Vagina (tissue), 2 donors: ENCODE results near the gene GPR161. TPM values are rescaled to one million over a fixed set of nuclear protein-coding genes. Genes with fewer than 3 reads are reported as not detected.

Experiments used
- DNase-seq, 2 donors: peaks; one replicate each; pipeline ENCODE4 v3.0.0-alpha.2; 2017; ENCODE audit errors: extremely low spot score in 2 of 2
- H3K27ac ChIP-seq: fragments of 200-600 bp; sonication (generic); one replicate; pipeline ENCODE4 v1.5.1; 2019
- H3K27me3 ChIP-seq: fragments of 200-600 bp; sonication (generic); one replicate; pipeline ENCODE4 v1.5.1; 2019
- H3K36me3 ChIP-seq, 2 donors: fragments of 200-600 bp; sonication (generic); one replicate each; pipeline ENCODE4 v1.5.1; 2017 to 2019
- H3K4me1 ChIP-seq: fragments of 200-600 bp; sonication (generic); one replicate; pipeline ENCODE4 v1.5.1; 2019
- H3K4me3 ChIP-seq, 2 donors: fragments of 200-600 bp; sonication (generic); 1 replicate in 1 of 2; 2 replicates in 1 of 2; pipeline ENCODE4 v1.5.1; 2016 to 2019
- H3K9me3 ChIP-seq: fragments of 200-600 bp; sonication (generic); one replicate; pipeline ENCODE4 v1.5.1; 2019
- CTCF ChIP-seq, 3 experiments: fragments of 450-650 bp in 2 of 3; fragments of 200-600 bp in 1 of 3; sonication (generic) in 1 of 3; IDR thresholded peaks; one replicate each; pipeline ENCODE4 v1.5.1; 2017 to 2019; ENCODE audit warnings: antibody characterized with exemption in 3 of 3, mild to moderate bottlenecking in 2 of 3, moderate library complexity in 2 of 3
- POLR2A ChIP-seq, 2 donors: fragments of 450-650 bp; IDR thresholded peaks; one replicate each; pipeline ENCODE4 v1.6.1; 2017; ENCODE audit warnings: antibody characterized with exemption in 2 of 2, mild to moderate bottlenecking in 2 of 2, moderate library complexity in 2 of 2
- POLR2AphosphoS5 ChIP-seq, 2 donors: sonication (generic); formaldehyde crosslinking; IDR thresholded peaks; one replicate each; pipeline ENCODE4 v1.9.0; 2017; ENCODE audit warnings: antibody characterized with exemption in 2 of 2, mild to moderate bottlenecking in 2 of 2, low read depth in 1 of 2; ENCODE audit not compliant: insufficient read depth in 1 of 2
- intact Hi-C: fragments of 100-400 bp; cut with DNase I; formaldehyde crosslinking; loops from one replicate; pipeline ENCODE4 v1.15.1; 2023
- total RNA-seq: library from RNA; depleted of rRNA; stranded (reverse); fragments of >200 nt; gene quantifications from one replicate; pipeline ENCODE4 v1.2.3, GENCODE V29; 2016

The GPR161 gene
- total RNA-seq, 1 donor from 2014 or later, result 15.7 TPM

GRCh38 chr1:168178227-168178637, 41.5 kb upstream of the GPR161 start:
- TF ChIP-seq CTCF (IDR thresholded peaks at IDR 0.05) (no peak), POLR2A (IDR thresholded peaks at IDR 0.05) (no peak), POLR2AphosphoS5 (IDR thresholded peaks at IDR 0.05; ENCODE audit: insufficient read depth in 1 of 2, low read depth in 1 of 2) (no peak)
- Histone ChIP-seq H3K9me3 (no peaks in the 10 kb centered on the region), H3K27me3 (no peaks in the 10 kb centered on the region), H3K27ac (peak overlapping the region; percentile 91), H3K36me3 (no peaks in the 10 kb centered on the region), H3K4me3 (peak overlapping the region; percentile 71 to 93), H3K4me1 (peaks cover 26% of the 10 kb centered on the region)
- DNase-seq, result no peak
- intact Hi-C loops, result loop anchor here (5.0 kb wide), 1 partner anchor 41 kb away; the partner anchor contains the start of gene GPR161

- TF ChIP-seq CTCF (IDR thresholded peaks at IDR 0.05) (no peak), POLR2AphosphoS5 (IDR thresholded peaks at IDR 0.05; ENCODE audit: insufficient read depth in 1 of 2, low read depth in 1 of 2) (no peak), POLR2A (IDR thresholded peaks at IDR 0.05) (no peak)
- H3K27ac ChIP-seq, result no peak overlapping the region
- no peak for DNase-seq
- no peaks in the 10 kb centered on the region for H3K4me1 ChIP-seq
- H3K27me3 ChIP-seq, result no peaks in the 10 kb centered on the region
- H3K36me3 ChIP-seq, result no peaks in the 10 kb centered on the region
- no peak overlapping the region for H3K4me3 ChIP-seq
- H3K9me3 ChIP-seq, result no peaks in the 10 kb centered on the region
- intact Hi-C loops, result no loop called here
Observed at GRCh38 chr1:168172250-168172915, 35.7 kb upstream of the GPR161 start.

DNA sequence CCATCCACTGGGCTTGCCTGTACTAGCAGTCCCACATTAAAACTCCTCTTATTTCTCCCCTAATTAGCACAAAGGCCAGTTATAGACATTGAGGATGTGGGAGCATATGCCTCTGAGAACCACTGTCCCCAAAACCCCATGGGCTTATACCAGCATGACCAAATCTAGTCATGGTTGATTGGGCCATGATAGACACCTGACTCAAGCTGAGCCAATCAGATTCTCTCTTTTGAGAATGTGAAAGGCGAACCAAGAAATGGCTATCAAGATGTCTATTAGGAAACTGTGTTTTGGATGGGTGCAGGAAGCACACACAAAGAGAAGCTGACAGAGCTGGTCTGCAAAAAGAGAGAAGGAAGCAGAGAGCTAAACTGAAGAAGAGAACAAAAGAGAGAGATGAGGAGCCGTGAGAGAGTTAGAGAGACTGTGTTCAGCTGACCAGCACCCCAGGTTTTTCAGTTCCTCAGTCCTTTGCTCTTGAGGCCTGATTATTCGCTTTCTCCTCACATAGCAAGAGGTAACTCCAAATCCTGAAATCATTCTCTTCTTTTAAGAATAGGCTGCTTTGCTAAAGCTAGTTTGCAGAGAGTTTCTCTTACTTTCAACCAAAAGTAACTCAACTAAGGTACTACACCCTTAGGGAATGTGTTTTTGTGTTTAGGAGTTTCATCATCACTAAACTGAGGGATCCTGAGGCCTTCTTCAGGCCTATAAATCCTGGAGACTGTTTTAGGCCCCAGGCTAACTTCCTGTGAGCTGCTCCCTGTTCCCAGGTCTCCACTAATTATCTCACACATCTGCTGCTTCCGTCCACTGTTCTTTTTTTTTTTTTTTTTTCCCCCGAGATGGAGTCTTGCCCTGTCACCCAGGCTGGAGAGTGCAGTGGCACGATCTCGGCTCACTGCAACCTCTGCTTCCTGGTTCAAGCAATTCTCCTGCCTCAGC, 34.1 kb upstream of the GPR161 start:
- Histone ChIP-seq H3K4me1 (no peaks in the 10 kb centered on the region), H3K4me3 (no peak overlapping the region), H3K36me3 (no peaks in the 10 kb centered on the region), H3K27ac (no peak overlapping the region), H3K27me3 (no peaks in the 10 kb centered on the region), H3K9me3 (no peaks in the 10 kb centered on the region)
- no peak for DNase-seq
- intact Hi-C loops, result no loop called here
- TF ChIP-seq POLR2AphosphoS5 (IDR thresholded peaks at IDR 0.05; ENCODE audit: insufficient read depth in 1 of 2, low read depth in 1 of 2) (no peak), CTCF (IDR thresholded peaks at IDR 0.05) (no peak), POLR2A (IDR thresholded peaks at IDR 0.05) (no peak)

GRCh38 chr1:168167806-168168205, 31.1 kb upstream of the GPR161 start:
- Histone ChIP-seq H3K27ac (no peak overlapping the region), H3K27me3 (no peaks in the 10 kb centered on the region), H3K9me3 (no peaks in the 10 kb centered on the region), H3K36me3 (no peaks in the 10 kb centered on the region), H3K4me1 (no peaks in the 10 kb centered on the region), H3K4me3 (no peak overlapping the region)
- no peak for DNase-seq
- TF ChIP-seq POLR2AphosphoS5 (IDR thresholded peaks at IDR 0.05; ENCODE audit: insufficient read depth in 1 of 2, low read depth in 1 of 2) (no peak), CTCF (IDR thresholded peaks at IDR 0.05) (no peak)
- intact Hi-C loops, result no loop called here
